Fibroblast of lung (primary cell): ENCODE measurements around the gene RELA. TPM values are rescaled to one million over a fixed set of nuclear protein-coding genes. Genes with fewer than 3 reads are reported as not detected.
"Not testable (repeated sequence)": the region's sequence is repeated elsewhere in the genome, so short reads cannot be mapped to it uniquely, and the experiment has no call there.

Experiments
- DNase-seq, 2 donors: peaks; one replicate each; pipeline versions ENCODE4 v3.0.0 to v3.0.0-alpha.2; 2010; ENCODE audit warnings: low read depth in 2 of 2
- H2AFZ ChIP-seq: 2 replicates; pipeline ENCODE4 v1.5.1; 2012; ENCODE audit warnings: low read length, control low read depth, inconsistent platforms
- H3K27ac ChIP-seq: 2 replicates; pipeline ENCODE4 v1.5.1; 2011; ENCODE audit warnings: low read length, control low read depth; ENCODE audit not compliant: insufficient read depth
- H3K27me3 ChIP-seq: 2 replicates; pipeline ENCODE4 v1.5.1; 2011; ENCODE audit warnings: mild to moderate bottlenecking, low read length; ENCODE audit not compliant: control insufficient read depth, insufficient read depth
- H3K36me3 ChIP-seq: 2 replicates; pipeline ENCODE4 v1.5.1; 2011; ENCODE audit warnings: low read length; ENCODE audit not compliant: control insufficient read depth, insufficient read depth
- H3K4me1 ChIP-seq: 2 replicates; pipeline ENCODE4 v1.5.1; 2011; ENCODE audit warnings: low read length; ENCODE audit not compliant: control insufficient read depth, insufficient read depth; ENCODE audit errors: extremely low read depth
- H3K4me2 ChIP-seq: 2 replicates; pipeline ENCODE4 v1.5.1; 2011; ENCODE audit warnings: low read length, control low read depth; ENCODE audit not compliant: insufficient read depth; ENCODE audit errors: extremely low read depth
- H3K4me3 ChIP-seq, 4 experiments: fragments of 200-600 bp in 1 of 4; sonication (generic) in 1 of 4; replicated peaks in 1 of 4; 2 replicates each; pipeline ENCODE4 v1.5.1; 2011 to 2016; ENCODE audit warnings: low read length in 4 of 4, low read depth in 3 of 4, mild to moderate bottlenecking in 3 of 4, control low read depth in 2 of 4, inconsistent platforms in 1 of 4, mixed read lengths in 1 of 4; ENCODE audit not compliant: insufficient read depth in 1 of 4; ENCODE audit errors: control extremely low read depth in 1 of 4
- H3K79me2 ChIP-seq: 2 replicates; pipeline ENCODE4 v1.5.1; 2012; ENCODE audit warnings: mild to moderate bottlenecking, low read length, inconsistent platforms; ENCODE audit not compliant: control insufficient read depth, insufficient read depth
- H3K9ac ChIP-seq: 2 replicates; pipeline ENCODE4 v1.5.1; 2011; ENCODE audit warnings: mild to moderate bottlenecking, low read length, control low read depth; ENCODE audit not compliant: insufficient read depth
- H3K9me3 ChIP-seq: 2 replicates; pipeline ENCODE4 v1.5.1; 2012; ENCODE audit warnings: low read depth, low read length; ENCODE audit not compliant: control insufficient read depth, insufficient read depth
- H4K20me1 ChIP-seq: 2 replicates; pipeline ENCODE4 v1.5.1; 2011; ENCODE audit warnings: low read length; ENCODE audit not compliant: control insufficient read depth, insufficient read depth; ENCODE audit errors: extremely low read depth
- CTCF ChIP-seq, 2 donors: IDR thresholded peaks in 1 of 2; conservative IDR thresholded peaks in 1 of 2; 1 replicate in 1 of 2; 2 replicates in 1 of 2; pipeline ENCODE4 v1.5.1; 2011 to 2012; ENCODE audit warnings: low read length in 2 of 2, control low read depth in 1 of 2, inconsistent platforms in 1 of 2, low read depth in 1 of 2, mild to moderate bottlenecking in 1 of 2
- EZH2 ChIP-seq: IDR thresholded peaks from 2 replicates; pipeline ENCODE4 v1.5.1; 2012; ENCODE audit warnings: low read length, control low read depth, mild to moderate bottlenecking; ENCODE audit errors: missing control alignments
- polyA plus RNA-seq, 2 donors: library from polyadenylated mRNA; depleted of rRNA in 1 of 2; stranded (reverse) in 1 of 2; unstranded in 1 of 2; fragments of >200 nt; gene quantifications; 2 replicates each; pipeline ENCODE4 v1.2.1, GENCODE V29; 2011 to 2012; ENCODE audit warnings: missing spikeins in 1 of 2
- total RNA-seq: library from RNA; depleted of rRNA; stranded (reverse); fragments of >200 nt; gene quantifications from 2 replicates; pipeline ENCODE4 v1.2.1, GENCODE V29; 2014

Gene RELA
- total and polyA plus RNA-seq, 2 donors (not counting 1 experiment from before 2014, with no cell fraction given): 15.7 to 23.0 TPM

DNA sequence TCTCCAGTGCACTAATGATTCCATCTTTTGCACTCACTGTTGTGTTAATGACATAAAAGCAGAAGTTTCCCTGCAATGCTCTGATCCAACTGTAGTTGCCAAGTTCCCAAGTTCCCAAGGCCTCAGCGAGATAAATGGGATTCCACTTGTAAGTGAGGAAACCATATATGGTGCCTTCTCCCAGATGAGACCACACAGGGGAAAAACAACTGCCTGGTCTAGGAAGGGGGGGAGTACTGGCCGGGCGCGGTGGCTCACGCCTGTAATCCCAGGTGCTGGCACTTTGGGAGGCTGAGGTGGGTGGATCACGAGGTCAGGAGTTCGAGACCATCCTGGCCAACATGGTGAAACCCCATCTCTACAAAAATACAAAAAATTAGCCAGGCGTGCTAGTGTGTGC, 23.3 kb upstream of the RELA start:
- no peak overlapping the region for H2AFZ ChIP-seq
- H3K27ac ChIP-seq: no peak overlapping the region
- no peaks in the 10 kb centered on the region for H3K36me3 ChIP-seq
- peak in 1 of 2 donors; percentile 9 for DNase-seq
- H3K4me3 ChIP-seq: no peak overlapping the region
- H3K9me3 ChIP-seq: no peaks in the 10 kb centered on the region
- peaks cover 4% of the 10 kb centered on the region for H3K27me3 ChIP-seq
- no peak overlapping the region for H3K4me2 ChIP-seq
- no peak overlapping the region for H3K9ac ChIP-seq
- H3K4me1 ChIP-seq: no peaks in the 10 kb centered on the region
- no peaks in the 10 kb centered on the region for H3K79me2 ChIP-seq
- TF ChIP-seq CTCF (conservative IDR thresholded peaks at IDR 0.05 in 1 of 2, IDR thresholded peaks at IDR 0.05 in 1 of 2; ENCODE audit: low read depth in 1 of 2, low read length in 2 of 2) (no peak), EZH2 (no peak)
- H4K20me1 ChIP-seq: peaks cover 1% of the 10 kb centered on the region

DNA sequence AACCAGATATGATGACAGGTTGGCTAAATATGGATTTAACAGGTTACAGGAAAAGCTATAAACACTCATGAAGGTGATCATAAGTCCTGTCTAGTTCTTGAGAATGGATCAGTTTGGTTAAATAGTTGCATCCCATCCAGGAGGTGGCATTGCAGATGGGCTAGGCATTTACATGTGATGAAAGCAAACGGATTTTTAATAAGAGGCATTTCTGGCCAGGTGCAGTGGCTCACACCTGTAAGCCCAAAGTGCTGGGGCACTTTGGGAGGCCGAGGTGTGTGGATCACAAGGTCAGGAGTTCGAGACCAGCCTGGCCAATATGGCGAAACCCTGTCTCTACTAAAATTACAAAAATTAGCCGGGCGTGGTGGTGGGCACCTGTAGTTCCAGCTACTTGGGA, 20.8 kb upstream of the RELA start:
- H3K4me1 ChIP-seq, H4K20me1 ChIP-seq, H3K4me3 ChIP-seq, H3K9ac ChIP-seq, DNase-seq, H3K4me2 ChIP-seq, H3K9me3 ChIP-seq, H3K27me3 ChIP-seq, H2AFZ ChIP-seq, H3K27ac ChIP-seq, H3K79me2 ChIP-seq, H3K36me3 ChIP-seq: not testable (repeated sequence)

DNA sequence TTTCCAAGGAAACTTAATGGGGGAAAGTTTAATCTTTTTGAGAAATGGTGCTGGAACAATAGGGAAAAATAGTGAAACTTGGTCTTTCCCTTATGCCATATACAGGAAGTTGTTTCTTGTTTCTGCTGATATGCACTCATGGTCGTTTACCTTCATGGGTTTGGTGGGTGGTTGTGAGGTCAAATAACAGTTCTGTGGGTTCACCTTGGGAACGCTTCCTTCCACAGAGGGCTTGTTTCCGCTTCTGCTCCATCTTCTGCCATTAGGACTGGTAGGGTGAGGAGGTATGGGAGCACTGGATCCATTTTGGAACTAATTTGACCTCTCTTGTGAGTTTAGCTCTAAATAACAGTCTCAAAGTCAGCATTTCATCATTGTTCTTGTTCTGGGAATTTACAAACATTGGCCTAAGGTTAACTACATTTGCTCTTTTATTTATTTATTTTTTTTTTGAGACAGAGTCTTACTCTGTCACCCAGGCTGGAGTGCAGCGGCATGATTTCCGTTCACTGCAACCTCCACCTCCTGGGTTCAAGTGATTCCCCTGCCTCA, 17.6 kb upstream of the RELA start:
- Histone ChIP-seq H3K27ac (no peak overlapping the region), H3K9ac (no peak overlapping the region), H3K4me2 (no peak overlapping the region), H3K27me3 (peaks cover 4% of the 10 kb centered on the region), H3K4me3 (no peak overlapping the region), H3K4me1 (no peaks in the 10 kb centered on the region), H3K9me3 (no peaks in the 10 kb centered on the region), H3K36me3 (no peaks in the 10 kb centered on the region), H3K79me2 (no peaks in the 10 kb centered on the region), H4K20me1 (peaks cover 1% of the 10 kb centered on the region), H2AFZ (no peak overlapping the region)
- DNase-seq: no peak
- no peak for TF ChIP-seq EZH2
- TF ChIP-seq CTCF (conservative IDR thresholded peaks at IDR 0.05 in 1 of 2, IDR thresholded peaks at IDR 0.05 in 1 of 2; ENCODE audit: low read depth in 1 of 2, low read length in 2 of 2): no peak
